ENCODE data around the gene ABHD3.
"Not testable (repeated sequence)": the region's sequence is repeated elsewhere in the genome, so short reads cannot be mapped to it uniquely, and the experiment has no call there.

Gene ABHD3

GRCh38 chr18:21653361-21653760, 51.2 kb downstream of the ABHD3 start:
- in situ Hi-C loops (cut with HindIII; ENCODE audit: low sequenced_read_pairs) = no loop called here

- in situ Hi-C loops (cut with HindIII; ENCODE audit: low sequenced_read_pairs) = no loop called here
These were observed 52.5 kb downstream of the ABHD3 start for GRCh38 chr18:21652073-21652472.

- in situ Hi-C loops (cut with HindIII; ENCODE audit: low sequenced_read_pairs) = no loop called here
These were observed 54.3 kb downstream of the ABHD3 start for GRCh38 chr18:21650311-21650710.

- in situ Hi-C loops (cut with HindIII; ENCODE audit: low sequenced_read_pairs) = not testable (repeated sequence)
These were observed 64.2 kb downstream of the ABHD3 start for GRCh38 chr18:21640375-21640774.

GRCh38 chr18:21638822-21639221, 65.8 kb downstream of the ABHD3 start:
- in situ Hi-C loops (cut with HindIII; ENCODE audit: low sequenced_read_pairs) = no loop called here

GRCh38 chr18:21636769-21637168, 67.8 kb downstream of the ABHD3 start:
- in situ Hi-C loops (cut with HindIII; ENCODE audit: low sequenced_read_pairs) = no loop called here

- in situ Hi-C loops (cut with HindIII; ENCODE audit: low sequenced_read_pairs) = no loop called here
These were observed 69.9 kb downstream of the ABHD3 start for GRCh38 chr18:21634588-21635199.

GRCh38 chr18:21632393-21632792, 72.2 kb downstream of the ABHD3 start:
- in situ Hi-C loops (cut with HindIII; ENCODE audit: low sequenced_read_pairs) = no loop called here

GRCh38 chr18:21629089-21629832, 75.3 kb downstream of the ABHD3 start:
- in situ Hi-C loops (cut with HindIII; ENCODE audit: low sequenced_read_pairs) = no loop called here

- in situ Hi-C loops (cut with HindIII; ENCODE audit: low sequenced_read_pairs) = not testable (repeated sequence)
These were observed 82.9 kb downstream of the ABHD3 start for GRCh38 chr18:21621640-21622039.

- in situ Hi-C loops (cut with HindIII; ENCODE audit: low sequenced_read_pairs) = no loop called here
These were observed 92.2 kb downstream of the ABHD3 start, which contains the start of gene SNRPD1 for GRCh38 chr18:21612125-21613039. TSS of gene SNRPD1 (plus strand) at chr18:21612314. CDS start at chr18:21612430, 116 bp downstream.

- in situ Hi-C loops (cut with HindIII; ENCODE audit: low sequenced_read_pairs) = not testable (repeated sequence)
These were observed 93.0 kb downstream of the ABHD3 start for GRCh38 chr18:21611401-21612124.

- in situ Hi-C loops (cut with HindIII; ENCODE audit: low sequenced_read_pairs) = no loop called here
These were observed 99.4 kb downstream of the ABHD3 start for GRCh38 chr18:21605213-21605612.

- in situ Hi-C loops (cut with HindIII; ENCODE audit: low sequenced_read_pairs) = no loop called here
These were observed 99.9 kb downstream of the ABHD3 start for GRCh38 chr18:21604671-21605070.

GRCh38 chr18:21602299-21602587, 102.3 kb downstream of the ABHD3 start:
- in situ Hi-C loops (cut with HindIII; ENCODE audit: low sequenced_read_pairs) = no loop called here
